ENCODE data around the gene SALL3.

The SALL3 gene

DNA sequence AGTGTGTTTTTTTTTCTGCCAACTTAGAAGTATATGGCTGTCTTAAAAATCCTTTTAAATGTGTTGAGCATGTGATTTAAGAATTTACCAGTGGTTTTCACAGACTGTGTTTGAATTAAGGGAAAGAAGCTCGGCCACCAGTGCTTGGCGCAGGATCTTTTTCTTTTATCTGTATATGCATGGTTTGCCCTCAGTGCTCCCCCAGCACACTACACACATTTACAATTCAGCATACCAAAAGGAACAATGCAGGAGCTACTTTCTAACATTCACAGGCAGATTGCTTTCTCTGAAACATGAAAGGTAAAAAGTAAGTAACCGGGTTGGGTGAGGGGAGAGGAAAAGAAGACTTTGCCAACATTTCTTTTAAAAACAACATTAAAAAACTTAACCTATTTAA is 3.9 kb downstream of the SALL3 start:
- H3K9me3 ChIP-seq (ENCODE audit: control insufficient read depth, low read length), result peaks cover 14% of the 10 kb centered on the region
- no peak for DNase-seq (ENCODE audit: low read depth)
- H3K36me3 ChIP-seq (ENCODE audit: control insufficient read depth, insufficient read depth, low read length, severe bottlenecking), result no peaks in the 10 kb centered on the region
- no peak overlapping the region for H3K4me3 ChIP-seq (ENCODE audit: low read length)
- no peak overlapping the region for H3K9ac ChIP-seq (ENCODE audit: low read length)
- no peaks in the 10 kb centered on the region for H3K4me1 ChIP-seq (ENCODE audit: control insufficient read depth, insufficient read depth, low read length)
- H3K27me3 ChIP-seq (replicated peaks; ENCODE audit: control insufficient read depth, insufficient read depth, low read length), result peaks cover 67% of the 10 kb centered on the region

DNA sequence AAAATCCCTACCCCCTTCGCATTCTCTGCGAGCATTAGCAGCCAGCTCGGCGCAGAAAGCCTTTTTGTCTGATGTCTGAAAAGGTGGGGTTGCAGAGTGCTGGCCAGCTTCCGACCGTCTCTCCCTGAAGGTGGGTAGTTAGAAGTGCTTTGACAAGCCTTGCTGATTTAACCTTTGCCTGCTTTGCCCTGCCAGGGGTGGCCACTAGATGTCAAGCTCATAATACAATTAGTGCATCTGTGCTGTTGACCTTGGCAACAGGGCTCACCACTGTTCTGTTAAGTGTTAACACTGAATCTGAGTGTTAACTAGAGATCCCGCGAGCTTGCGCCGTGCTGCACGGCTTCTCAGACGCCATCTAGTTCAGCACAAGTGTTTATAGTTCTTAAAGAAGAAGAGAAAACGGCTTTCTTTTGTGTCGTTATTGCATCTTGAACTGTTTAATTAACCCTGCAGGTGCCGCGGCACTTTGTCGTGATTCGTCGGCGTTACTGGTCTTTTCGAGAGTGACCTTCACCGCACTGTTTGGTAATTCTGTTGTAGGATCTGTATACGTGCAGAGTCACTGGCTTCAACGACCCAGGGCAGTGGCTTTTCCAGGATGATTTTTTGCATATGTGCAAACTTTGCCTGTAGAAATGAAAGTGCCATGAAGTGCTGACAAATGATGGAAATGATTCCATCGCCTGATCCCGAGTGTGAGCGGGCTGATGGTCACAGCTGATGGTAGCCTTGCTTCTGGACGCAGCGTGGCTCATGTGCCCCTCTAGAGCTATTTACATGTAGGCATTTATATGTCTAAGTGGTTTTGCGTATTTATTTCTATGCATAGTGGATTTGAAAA is 5.5 kb downstream of the SALL3 start:
- Histone ChIP-seq H3K36me3 (ENCODE audit: control insufficient read depth, insufficient read depth, low read length, severe bottlenecking) (no peaks in the 10 kb centered on the region), H3K27me3 (replicated peaks; ENCODE audit: control insufficient read depth, insufficient read depth, low read length) (peaks cover 73% of the 10 kb centered on the region), H3K9ac (ENCODE audit: low read length) (no peak overlapping the region), H3K4me1 (ENCODE audit: control insufficient read depth, insufficient read depth, low read length) (no peaks in the 10 kb centered on the region), H3K4me3 (ENCODE audit: low read length) (no peak overlapping the region), H3K9me3 (ENCODE audit: control insufficient read depth, low read length) (peaks cover 14% of the 10 kb centered on the region)
- DNase-seq (ENCODE audit: low read depth), result no peak

DNA sequence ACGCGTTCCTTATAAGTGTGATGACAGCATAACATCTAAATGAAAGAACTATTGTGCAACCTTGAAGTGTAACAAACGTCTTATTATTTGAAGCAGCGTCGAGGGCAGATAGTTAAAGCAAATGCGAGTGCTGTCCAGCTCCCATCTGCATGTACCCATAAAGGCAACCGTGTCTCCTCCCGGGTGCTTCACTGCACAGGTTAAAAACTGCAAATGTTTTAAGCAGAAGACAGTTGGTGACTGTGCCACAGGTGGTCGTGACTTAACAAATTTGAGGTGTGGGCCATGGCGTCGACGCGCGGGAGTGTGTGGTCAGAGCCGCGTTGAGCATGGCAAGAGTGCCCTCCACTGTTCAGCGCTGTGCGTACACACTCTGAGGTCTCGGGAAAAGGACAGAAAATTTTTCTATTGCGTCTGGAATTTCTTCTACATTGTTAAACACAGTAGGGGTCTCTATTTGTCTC is 6.4 kb downstream of the SALL3 start:
- Histone ChIP-seq H3K36me3 (ENCODE audit: control insufficient read depth, insufficient read depth, low read length, severe bottlenecking) (no peaks in the 10 kb centered on the region), H3K9ac (ENCODE audit: low read length) (no peak overlapping the region), H3K9me3 (ENCODE audit: control insufficient read depth, low read length) (peaks cover 14% of the 10 kb centered on the region), H3K4me3 (ENCODE audit: low read length) (no peak overlapping the region), H3K4me1 (ENCODE audit: control insufficient read depth, insufficient read depth, low read length) (no peaks in the 10 kb centered on the region), H3K27me3 (replicated peaks; ENCODE audit: control insufficient read depth, insufficient read depth, low read length) (peaks cover 69% of the 10 kb centered on the region)
- peak; percentile 25 for DNase-seq (ENCODE audit: low read depth)

DNA sequence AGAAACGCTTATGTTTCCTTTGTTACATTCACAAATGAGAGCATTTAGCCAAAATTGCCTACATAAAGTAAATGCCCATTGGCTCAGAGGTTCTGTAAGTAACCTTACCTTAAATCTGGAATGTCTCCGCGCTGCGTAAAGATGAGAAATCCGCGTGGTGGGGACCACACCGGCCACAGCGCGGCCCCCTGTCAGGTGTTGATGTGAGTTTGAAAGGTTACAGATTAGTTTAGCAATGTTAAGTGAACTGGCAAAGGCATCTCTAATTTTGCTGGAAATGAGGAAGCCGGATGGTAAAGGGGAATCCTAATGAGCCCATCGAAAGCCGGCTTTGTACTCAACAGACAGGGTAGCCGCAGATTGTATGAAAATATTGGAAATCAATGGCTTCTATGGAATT is 11.8 kb downstream of the SALL3 start:
- Histone ChIP-seq H3K27me3 (replicated peaks; ENCODE audit: control insufficient read depth, insufficient read depth, low read length) (peaks cover 21% of the 10 kb centered on the region), H3K4me3 (ENCODE audit: low read length) (no peak overlapping the region), H3K9ac (ENCODE audit: low read length) (no peak overlapping the region), H3K36me3 (ENCODE audit: control insufficient read depth, insufficient read depth, low read length, severe bottlenecking) (no peaks in the 10 kb centered on the region), H3K4me1 (ENCODE audit: control insufficient read depth, insufficient read depth, low read length) (no peaks in the 10 kb centered on the region), H3K9me3 (ENCODE audit: control insufficient read depth, low read length) (no peaks in the 10 kb centered on the region)
- no peak for DNase-seq (ENCODE audit: low read depth)

DNA sequence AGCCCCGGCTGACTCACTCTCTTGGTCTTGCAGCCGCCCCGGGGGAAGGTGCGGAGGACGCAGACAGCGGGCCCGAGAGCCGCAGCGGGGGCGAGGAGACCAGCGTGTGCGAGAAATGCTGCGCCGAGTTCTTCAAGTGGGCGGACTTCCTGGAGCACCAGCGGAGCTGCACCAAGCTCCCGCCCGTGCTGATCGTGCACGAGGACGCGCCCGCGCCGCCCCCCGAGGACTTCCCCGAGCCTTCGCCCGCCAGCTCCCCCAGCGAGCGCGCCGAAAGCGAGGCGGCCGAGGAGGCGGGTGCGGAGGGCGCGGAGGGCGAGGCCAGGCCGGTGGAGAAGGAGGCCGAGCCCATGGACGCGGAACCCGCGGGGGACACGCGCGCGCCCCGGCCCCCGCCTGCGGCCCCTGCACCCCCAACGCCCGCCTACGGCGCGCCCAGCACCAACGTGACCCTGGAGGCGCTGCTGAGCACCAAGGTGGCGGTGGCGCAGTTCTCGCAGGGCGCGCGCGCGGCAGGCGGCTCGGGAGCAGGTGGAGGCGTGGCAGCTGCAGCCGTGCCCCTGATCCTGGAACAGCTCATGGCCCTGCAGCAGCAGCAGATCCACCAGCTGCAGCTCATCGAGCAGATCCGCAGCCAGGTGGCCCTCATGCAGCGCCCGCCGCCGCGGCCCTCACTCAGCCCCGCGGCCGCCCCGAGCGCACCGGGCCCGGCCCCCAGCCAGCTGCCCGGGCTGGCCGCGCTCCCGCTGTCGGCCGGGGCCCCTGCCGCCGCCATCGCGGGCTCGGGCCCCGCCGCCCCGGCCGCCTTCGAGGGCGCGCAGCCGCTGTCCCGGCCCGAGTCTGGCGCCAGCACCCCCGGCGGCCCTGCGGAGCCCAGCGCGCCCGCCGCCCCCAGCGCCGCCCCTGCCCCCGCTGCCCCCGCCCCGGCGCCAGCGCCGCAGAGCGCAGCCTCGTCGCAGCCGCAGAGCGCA is 12.7 kb downstream of the SALL3 start:
- DNase-seq (ENCODE audit: low read depth), result no peak
- Histone ChIP-seq H3K27me3 (replicated peaks; ENCODE audit: control insufficient read depth, insufficient read depth, low read length) (peaks cover 17% of the 10 kb centered on the region), H3K36me3 (ENCODE audit: control insufficient read depth, insufficient read depth, low read length, severe bottlenecking) (no peaks in the 10 kb centered on the region), H3K9ac (ENCODE audit: low read length) (no peak overlapping the region), H3K4me3 (ENCODE audit: low read length) (no peak overlapping the region), H3K4me1 (ENCODE audit: control insufficient read depth, insufficient read depth, low read length) (no peaks in the 10 kb centered on the region), H3K9me3 (ENCODE audit: control insufficient read depth, low read length) (no peaks in the 10 kb centered on the region)

DNA sequence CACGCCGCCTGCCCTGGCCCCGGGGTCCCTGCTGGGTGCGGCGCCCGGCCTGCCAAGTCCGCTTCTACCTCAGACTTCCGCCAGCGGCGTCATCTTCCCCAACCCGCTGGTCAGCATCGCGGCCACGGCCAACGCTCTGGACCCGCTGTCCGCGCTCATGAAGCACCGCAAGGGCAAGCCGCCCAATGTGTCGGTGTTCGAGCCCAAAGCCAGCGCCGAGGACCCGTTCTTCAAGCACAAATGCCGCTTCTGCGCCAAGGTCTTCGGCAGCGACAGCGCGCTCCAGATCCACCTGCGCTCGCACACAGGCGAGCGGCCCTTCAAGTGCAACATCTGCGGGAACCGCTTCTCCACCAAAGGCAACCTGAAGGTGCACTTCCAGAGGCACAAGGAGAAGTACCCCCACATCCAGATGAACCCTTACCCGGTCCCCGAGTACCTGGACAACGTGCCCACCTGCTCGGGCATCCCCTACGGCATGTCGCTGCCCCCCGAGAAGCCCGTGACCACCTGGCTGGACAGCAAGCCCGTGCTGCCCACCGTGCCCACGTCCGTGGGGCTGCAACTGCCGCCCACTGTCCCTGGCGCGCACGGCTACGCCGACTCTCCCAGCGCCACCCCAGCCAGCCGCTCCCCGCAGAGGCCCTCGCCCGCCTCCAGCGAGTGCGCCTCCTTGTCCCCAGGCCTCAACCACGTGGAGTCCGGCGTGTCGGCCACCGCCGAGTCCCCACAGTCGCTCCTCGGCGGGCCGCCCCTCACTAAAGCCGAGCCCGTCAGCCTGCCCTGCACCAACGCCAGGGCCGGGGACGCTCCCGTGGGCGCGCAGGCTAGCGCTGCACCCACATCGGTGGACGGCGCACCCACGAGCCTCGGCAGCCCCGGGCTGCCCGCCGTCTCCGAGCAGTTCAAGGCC is 13.7 kb downstream of the SALL3 start:
- H3K4me1 ChIP-seq (ENCODE audit: control insufficient read depth, insufficient read depth, low read length), result no peaks in the 10 kb centered on the region
- H3K9me3 ChIP-seq (ENCODE audit: control insufficient read depth, low read length), result no peaks in the 10 kb centered on the region
- peaks cover 8% of the 10 kb centered on the region for H3K27me3 ChIP-seq (replicated peaks; ENCODE audit: control insufficient read depth, insufficient read depth, low read length)
- DNase-seq (ENCODE audit: low read depth), result no peak
- no peak overlapping the region for H3K9ac ChIP-seq (ENCODE audit: low read length)
- H3K36me3 ChIP-seq (ENCODE audit: control insufficient read depth, insufficient read depth, low read length, severe bottlenecking), result no peaks in the 10 kb centered on the region
- no peak overlapping the region for H3K4me3 ChIP-seq (ENCODE audit: low read length)

DNA sequence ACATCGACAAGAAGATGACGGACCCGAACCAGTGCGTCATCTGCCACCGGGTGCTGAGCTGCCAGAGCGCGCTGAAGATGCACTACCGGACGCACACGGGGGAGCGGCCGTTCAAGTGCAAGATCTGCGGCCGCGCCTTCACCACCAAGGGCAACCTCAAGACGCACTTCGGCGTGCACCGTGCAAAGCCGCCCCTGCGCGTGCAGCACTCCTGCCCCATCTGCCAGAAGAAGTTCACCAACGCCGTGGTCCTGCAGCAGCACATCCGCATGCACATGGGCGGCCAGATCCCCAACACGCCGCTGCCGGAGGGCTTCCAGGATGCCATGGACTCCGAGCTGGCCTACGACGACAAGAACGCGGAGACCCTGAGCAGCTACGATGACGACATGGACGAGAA is 14.4 kb downstream of the SALL3 start:
- H3K36me3 ChIP-seq (ENCODE audit: control insufficient read depth, insufficient read depth, low read length, severe bottlenecking), result no peaks in the 10 kb centered on the region
- H3K4me1 ChIP-seq (ENCODE audit: control insufficient read depth, insufficient read depth, low read length), result no peaks in the 10 kb centered on the region
- DNase-seq (ENCODE audit: low read depth), result no peak
- H3K9ac ChIP-seq (ENCODE audit: low read length), result no peak overlapping the region
- no peak overlapping the region for H3K4me3 ChIP-seq (ENCODE audit: low read length)
- H3K27me3 ChIP-seq (replicated peaks; ENCODE audit: control insufficient read depth, insufficient read depth, low read length), result peaks cover 3% of the 10 kb centered on the region
- no peaks in the 10 kb centered on the region for H3K9me3 ChIP-seq (ENCODE audit: control insufficient read depth, low read length)

DNA sequence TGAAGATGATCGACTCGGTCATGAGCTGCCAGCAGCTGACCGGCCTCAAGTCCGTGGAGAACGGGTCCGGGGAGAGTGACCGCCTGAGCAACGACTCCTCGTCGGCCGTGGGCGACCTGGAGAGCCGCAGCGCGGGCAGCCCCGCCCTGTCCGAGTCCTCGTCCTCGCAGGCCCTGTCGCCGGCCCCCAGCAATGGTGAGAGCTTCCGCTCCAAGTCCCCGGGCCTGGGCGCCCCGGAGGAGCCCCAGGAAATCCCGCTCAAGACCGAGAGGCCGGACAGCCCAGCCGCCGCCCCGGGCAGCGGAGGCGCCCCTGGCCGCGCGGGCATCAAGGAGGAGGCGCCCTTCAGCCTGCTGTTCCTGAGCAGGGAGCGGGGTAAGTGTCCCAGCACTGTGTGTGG is 14.9 kb downstream of the SALL3 start:
- Histone ChIP-seq H3K4me1 (ENCODE audit: control insufficient read depth, insufficient read depth, low read length) (no peaks in the 10 kb centered on the region), H3K9me3 (ENCODE audit: control insufficient read depth, low read length) (no peaks in the 10 kb centered on the region), H3K9ac (ENCODE audit: low read length) (no peak overlapping the region), H3K4me3 (ENCODE audit: low read length) (no peak overlapping the region), H3K27me3 (replicated peaks; ENCODE audit: control insufficient read depth, insufficient read depth, low read length) (no peaks in the 10 kb centered on the region), H3K36me3 (ENCODE audit: control insufficient read depth, insufficient read depth, low read length, severe bottlenecking) (no peaks in the 10 kb centered on the region)
- DNase-seq (ENCODE audit: low read depth), result no peak

DNA sequence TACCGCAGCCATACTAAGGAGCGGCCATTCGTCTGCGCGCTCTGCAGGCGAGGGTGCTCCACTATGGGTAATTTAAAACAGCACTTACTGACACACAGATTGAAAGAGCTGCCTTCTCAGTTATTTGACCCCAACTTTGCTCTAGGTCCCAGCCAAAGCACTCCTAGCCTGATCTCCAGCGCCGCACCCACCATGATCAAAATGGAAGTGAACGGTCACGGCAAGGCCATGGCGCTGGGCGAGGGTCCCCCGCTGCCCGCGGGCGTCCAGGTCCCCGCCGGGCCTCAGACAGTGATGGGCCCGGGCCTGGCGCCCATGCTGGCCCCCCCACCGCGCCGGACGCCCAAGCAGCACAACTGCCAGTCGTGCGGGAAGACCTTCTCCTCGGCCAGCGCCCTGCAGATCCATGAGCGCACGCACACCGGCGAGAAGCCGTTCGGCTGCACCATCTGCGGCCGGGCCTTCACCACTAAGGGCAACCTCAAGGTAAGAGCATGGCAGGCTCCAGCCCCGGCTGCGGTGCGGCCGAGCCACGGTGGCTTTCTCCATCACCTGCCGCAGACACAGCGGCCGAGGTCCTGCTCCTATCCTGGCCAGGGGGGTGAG is 15.5 kb downstream of the SALL3 start:
- Histone ChIP-seq H3K9me3 (ENCODE audit: control insufficient read depth, low read length) (no peaks in the 10 kb centered on the region), H3K4me3 (ENCODE audit: low read length) (no peak overlapping the region), H3K4me1 (ENCODE audit: control insufficient read depth, insufficient read depth, low read length) (no peaks in the 10 kb centered on the region), H3K36me3 (ENCODE audit: control insufficient read depth, insufficient read depth, low read length, severe bottlenecking) (no peaks in the 10 kb centered on the region), H3K27me3 (replicated peaks; ENCODE audit: control insufficient read depth, insufficient read depth, low read length) (no peaks in the 10 kb centered on the region), H3K9ac (ENCODE audit: low read length) (no peak overlapping the region)
- DNase-seq (ENCODE audit: low read depth), result no peak

DNA sequence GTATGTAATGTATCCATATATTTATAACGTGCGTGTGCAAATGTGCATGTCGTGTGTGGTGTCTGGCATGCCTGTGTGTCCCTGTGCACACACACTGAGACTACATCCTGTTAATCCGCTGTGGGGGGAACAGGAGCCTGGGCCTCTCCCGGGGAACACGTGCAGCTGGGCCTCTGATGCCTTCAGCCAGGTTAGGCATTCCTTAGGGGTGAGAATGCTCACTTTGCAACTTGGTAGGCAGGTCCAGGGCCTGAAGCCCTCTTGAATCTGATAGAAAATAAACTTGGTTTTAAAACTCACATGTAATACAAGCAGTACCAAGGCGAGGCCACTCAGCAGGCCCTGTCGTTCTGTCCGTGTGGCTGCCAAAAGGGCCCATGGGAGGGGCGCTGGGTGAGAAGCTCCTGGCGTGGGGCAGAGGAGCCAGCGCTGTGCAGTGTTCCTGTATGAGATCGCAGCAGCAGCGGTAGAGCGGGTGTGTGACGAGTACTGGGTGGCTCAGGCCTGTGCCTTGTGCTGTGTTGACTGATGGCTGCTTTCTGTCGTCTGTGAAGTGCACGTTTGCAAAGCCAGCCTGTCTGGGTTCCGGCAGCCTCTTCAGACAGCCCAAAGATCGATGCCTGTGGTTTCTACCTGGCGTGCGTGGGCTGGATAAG is 16.2 kb downstream of the SALL3 start:
- no peaks in the 10 kb centered on the region for H3K4me1 ChIP-seq (ENCODE audit: control insufficient read depth, insufficient read depth, low read length)
- H3K9ac ChIP-seq (ENCODE audit: low read length), result no peak overlapping the region
- H3K36me3 ChIP-seq (ENCODE audit: control insufficient read depth, insufficient read depth, low read length, severe bottlenecking), result no peaks in the 10 kb centered on the region
- no peak overlapping the region for H3K4me3 ChIP-seq (ENCODE audit: low read length)
- H3K9me3 ChIP-seq (ENCODE audit: control insufficient read depth, low read length), result no peaks in the 10 kb centered on the region
- DNase-seq (ENCODE audit: low read depth), result no peak
- peaks cover 4% of the 10 kb centered on the region for H3K27me3 ChIP-seq (replicated peaks; ENCODE audit: control insufficient read depth, insufficient read depth, low read length)

Data from adipocyte (in vitro differentiated cells).